OCI-LY3 (cell line): ENCODE data around the gene ARHGAP1.
"Not testable (repeated sequence)": the region's sequence is repeated elsewhere in the genome, so short reads cannot be mapped to it uniquely, and the experiment has no call there.

ENCODE experiments used
- EZH2phosphoT487 ChIP-seq: fragments of 200-600 bp; shearing (Covaris generic); IDR thresholded peaks from 2 replicates; pipeline ENCODE4 v1.6.1; 2018; ENCODE audit warnings: antibody characterized with exemption, mixed run types, low read depth
- TF ChIP-seq, protein P1 (sequence below): fragments of 200-600, 300-600 bp; sonication (generic); IDR thresholded peaks from 2 replicates; pipeline ENCODE4 v1.5.1; 2014; ENCODE audit warnings: antibody characterized with exemption, low read length, low read depth

DNA sequence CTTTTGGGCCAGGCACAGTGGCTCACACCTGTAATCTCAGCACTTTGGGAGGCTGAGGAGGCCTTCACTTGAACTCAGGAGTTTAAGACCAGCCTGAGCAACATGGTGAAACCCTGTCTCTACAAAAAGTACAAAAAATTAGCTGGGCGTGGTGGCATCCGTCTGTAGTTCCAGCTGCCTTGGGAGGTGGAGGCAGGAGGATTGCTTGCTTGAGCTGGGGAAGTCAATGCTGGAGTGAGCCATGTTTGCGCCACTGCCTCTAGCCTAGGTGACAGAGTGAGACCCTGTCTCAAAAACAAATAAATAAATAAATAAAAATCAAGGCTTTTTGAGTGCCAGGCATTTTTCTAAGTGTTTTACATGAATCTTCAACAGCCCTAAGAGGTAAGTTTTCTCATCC lies 29.9 kb downstream of the ARHGAP1 start:
- TF ChIP-seq, protein P1, sequence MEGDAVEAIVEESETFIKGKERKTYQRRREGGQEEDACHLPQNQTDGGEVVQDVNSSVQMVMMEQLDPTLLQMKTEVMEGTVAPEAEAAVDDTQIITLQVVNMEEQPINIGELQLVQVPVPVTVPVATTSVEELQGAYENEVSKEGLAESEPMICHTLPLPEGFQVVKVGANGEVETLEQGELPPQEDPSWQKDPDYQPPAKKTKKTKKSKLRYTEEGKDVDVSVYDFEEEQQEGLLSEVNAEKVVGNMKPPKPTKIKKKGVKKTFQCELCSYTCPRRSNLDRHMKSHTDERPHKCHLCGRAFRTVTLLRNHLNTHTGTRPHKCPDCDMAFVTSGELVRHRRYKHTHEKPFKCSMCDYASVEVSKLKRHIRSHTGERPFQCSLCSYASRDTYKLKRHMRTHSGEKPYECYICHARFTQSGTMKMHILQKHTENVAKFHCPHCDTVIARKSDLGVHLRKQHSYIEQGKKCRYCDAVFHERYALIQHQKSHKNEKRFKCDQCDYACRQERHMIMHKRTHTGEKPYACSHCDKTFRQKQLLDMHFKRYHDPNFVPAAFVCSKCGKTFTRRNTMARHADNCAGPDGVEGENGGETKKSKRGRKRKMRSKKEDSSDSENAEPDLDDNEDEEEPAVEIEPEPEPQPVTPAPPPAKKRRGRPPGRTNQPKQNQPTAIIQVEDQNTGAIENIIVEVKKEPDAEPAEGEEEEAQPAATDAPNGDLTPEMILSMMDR, result not testable (repeated sequence)
- TF ChIP-seq EZH2phosphoT487, result not testable (repeated sequence)
